ENCODE data around the gene HEY2.

Gene HEY2

DNA sequence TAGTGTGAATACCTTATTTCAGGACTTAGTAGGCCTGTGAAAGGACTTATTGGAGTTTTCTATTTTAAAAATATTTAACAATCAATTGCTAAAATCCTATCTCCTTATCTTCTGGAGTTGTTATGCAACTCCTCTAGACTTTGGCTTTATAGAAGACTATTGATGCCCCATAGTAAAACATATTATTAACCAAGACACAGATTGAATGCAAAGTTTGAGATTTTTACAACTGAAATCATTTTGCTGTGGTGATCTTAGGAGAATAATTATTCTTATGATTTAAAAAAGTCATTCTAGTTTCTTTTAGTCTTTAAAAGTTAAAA lies 4.5 kb downstream of the HEY2 start:
- TF ChIP-seq, protein P1, sequence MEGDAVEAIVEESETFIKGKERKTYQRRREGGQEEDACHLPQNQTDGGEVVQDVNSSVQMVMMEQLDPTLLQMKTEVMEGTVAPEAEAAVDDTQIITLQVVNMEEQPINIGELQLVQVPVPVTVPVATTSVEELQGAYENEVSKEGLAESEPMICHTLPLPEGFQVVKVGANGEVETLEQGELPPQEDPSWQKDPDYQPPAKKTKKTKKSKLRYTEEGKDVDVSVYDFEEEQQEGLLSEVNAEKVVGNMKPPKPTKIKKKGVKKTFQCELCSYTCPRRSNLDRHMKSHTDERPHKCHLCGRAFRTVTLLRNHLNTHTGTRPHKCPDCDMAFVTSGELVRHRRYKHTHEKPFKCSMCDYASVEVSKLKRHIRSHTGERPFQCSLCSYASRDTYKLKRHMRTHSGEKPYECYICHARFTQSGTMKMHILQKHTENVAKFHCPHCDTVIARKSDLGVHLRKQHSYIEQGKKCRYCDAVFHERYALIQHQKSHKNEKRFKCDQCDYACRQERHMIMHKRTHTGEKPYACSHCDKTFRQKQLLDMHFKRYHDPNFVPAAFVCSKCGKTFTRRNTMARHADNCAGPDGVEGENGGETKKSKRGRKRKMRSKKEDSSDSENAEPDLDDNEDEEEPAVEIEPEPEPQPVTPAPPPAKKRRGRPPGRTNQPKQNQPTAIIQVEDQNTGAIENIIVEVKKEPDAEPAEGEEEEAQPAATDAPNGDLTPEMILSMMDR (IDR thresholded peaks at IDR 0.05; ENCODE audit: insufficient read depth, low read depth, low read length, missing control alignments) = no peak
- no peak for DNase-seq (ENCODE audit: low read depth)
- H3K4me3 ChIP-seq (ENCODE audit: low read length) = no peak overlapping the region

DNA sequence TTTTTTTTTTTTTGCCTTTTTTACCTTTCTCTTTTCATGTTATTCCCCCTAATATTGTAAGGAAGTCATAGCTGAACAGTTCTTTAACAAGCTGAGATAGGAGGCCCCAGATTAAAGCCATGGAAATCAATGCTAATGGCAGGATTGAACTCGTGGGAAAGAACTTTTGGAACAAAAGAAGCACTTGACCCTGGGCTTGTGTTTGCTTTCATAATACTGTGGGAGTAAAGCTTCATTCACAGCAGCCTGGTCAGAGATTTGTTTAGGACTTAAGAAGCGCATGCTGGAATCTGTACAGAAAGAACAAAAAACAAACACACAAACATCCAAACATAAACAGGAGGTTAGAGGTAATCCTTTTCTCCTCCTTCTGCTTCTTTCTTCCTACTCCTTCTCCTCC lies 5.1 kb downstream of the HEY2 start:
- H3K4me3 ChIP-seq (ENCODE audit: low read length) = no peak overlapping the region
- no peak for DNase-seq (ENCODE audit: low read depth)
- TF ChIP-seq, protein P1 (IDR thresholded peaks at IDR 0.05; ENCODE audit: insufficient read depth, low read depth, low read length, missing control alignments) = no peak

DNA sequence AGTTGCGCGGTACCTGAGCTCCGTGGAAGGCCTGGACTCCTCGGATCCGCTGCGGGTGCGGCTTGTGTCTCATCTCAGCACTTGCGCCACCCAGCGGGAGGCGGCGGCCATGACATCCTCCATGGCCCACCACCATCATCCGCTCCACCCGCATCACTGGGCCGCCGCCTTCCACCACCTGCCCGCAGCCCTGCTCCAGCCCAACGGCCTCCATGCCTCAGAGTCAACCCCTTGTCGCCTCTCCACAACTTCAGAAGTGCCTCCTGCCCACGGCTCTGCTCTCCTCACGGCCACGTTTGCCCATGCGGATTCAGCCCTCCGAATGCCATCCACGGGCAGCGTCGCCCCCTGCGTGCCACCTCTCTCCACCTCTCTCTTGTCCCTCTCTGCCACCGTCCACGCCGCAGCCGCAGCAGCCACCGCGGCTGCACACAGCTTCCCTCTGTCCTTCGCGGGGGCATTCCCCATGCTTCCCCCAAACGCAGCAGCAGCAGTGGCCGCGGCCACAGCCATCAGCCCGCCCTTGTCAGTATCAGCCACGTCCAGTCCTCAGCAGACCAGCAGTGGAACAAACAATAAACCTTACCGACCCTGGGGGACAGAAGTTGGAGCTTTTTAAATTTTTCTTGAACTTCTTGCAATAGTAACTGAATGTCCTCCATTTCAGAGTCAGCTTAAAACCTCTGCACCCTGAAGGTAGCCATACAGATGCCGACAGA lies 9.9 kb downstream of the HEY2 start:
- TF ChIP-seq, protein P1 (IDR thresholded peaks at IDR 0.05; ENCODE audit: insufficient read depth, low read depth, low read length, missing control alignments) = no peak
- H3K4me3 ChIP-seq (ENCODE audit: low read length) = no peak overlapping the region
- no peak for DNase-seq (ENCODE audit: low read depth)

DNA sequence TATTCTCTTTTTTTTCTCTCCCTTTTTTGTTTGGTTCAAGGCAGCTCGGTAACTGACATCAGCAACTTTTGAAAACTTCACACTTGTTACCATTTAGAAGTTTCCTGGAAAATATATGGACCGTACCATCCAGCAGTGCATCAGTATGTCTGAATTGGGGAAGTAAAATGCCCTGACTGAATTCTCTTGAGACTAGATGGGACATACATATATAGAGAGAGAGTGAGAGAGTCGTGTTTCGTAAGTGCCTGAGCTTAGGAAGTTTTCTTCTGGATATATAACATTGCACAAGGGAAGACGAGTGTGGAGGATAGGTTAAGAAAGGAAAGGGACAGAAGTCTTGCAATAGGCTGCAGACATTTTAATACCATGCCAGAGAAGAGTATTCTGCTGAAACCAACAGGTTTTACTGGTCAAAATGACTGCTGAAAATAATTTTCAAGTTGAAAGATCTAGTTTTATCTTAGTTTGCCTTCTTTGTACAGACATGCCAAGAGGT lies 10.6 kb downstream of the HEY2 start:
- TF ChIP-seq, protein P1 (IDR thresholded peaks at IDR 0.05; ENCODE audit: insufficient read depth, low read depth, low read length, missing control alignments) = no peak
- H3K4me3 ChIP-seq (ENCODE audit: low read length) = no peak overlapping the region
- DNase-seq (ENCODE audit: low read depth) = no peak

DNA sequence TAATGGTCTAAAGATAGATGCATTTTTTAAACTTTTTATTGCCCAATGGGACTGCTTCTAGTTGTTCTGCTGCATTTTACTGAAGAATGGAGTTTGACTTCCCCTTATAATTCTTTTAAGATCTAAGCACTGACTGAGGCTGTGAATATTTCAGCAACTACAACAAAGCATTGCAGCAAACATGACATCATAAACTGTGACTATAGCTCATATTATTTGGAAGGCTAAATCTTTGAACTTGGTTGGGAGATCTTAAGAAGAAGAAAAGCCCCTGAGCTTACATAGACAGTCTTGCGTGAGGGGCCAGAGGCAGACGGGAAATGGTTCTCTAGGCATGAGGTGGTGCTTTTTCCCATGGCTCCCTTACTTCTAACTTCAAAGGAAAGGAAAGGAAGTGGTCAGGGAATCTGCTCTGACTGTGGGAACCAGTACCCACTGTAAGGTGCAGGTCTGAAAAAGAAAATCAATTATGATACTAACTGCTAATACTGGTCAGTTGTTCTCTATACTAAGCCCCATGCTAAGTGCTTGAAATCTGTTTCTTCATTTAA lies 14.8 kb downstream of the HEY2 start:
- H3K4me3 ChIP-seq (ENCODE audit: low read length) = no peak overlapping the region
- TF ChIP-seq, protein P1 (IDR thresholded peaks at IDR 0.05; ENCODE audit: insufficient read depth, low read depth, low read length, missing control alignments) = no peak
- DNase-seq (ENCODE audit: low read depth) = no peak

DNA sequence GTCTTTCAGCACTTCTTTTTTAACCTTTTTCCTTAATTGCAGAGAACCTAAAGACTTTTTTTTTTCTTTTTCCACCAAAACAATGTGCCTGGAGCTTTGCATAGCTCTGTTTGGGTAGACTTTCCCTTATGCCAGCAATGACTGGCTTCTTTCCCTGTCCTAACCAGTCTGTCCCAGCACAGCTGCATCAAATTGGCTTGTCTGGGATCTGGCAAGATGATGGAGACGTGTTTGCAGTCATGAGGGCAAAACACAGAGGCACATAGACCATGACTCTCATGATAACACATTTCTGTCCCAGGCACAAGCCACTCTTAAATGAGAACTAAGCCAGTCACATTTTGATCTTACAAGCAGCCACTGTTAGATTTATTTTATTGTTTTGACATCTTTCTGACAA lies 16.5 kb downstream of the HEY2 start:
- DNase-seq (ENCODE audit: low read depth) = no peak
- H3K4me3 ChIP-seq (ENCODE audit: low read length) = no peak overlapping the region
- TF ChIP-seq, protein P1 (IDR thresholded peaks at IDR 0.05; ENCODE audit: insufficient read depth, low read depth, low read length, missing control alignments) = no peak

DNA sequence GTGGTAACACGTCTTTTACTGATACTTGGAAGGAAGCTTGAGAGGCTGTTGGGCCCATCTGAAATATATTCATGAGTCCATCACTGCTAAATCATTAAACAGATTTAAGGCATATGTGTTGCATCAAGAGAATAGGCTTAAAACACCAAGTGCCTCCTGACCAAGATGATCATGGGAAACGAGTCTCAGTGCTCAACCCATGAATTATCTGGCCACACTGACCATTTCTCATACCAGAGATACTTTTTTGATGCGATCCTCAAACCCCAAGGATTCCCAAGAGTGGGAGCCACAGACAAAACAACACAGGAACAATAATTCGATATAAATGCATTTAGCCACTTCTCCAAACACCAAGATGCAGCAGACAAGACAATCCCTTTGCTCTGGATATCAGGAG lies 17.2 kb downstream of the HEY2 start:
- no peak for DNase-seq (ENCODE audit: low read depth)
- no peak overlapping the region for H3K4me3 ChIP-seq (ENCODE audit: low read length)
- TF ChIP-seq, protein P1 (IDR thresholded peaks at IDR 0.05; ENCODE audit: insufficient read depth, low read depth, low read length, missing control alignments) = no peak

Data from epithelial cell of esophagus (primary cell).